HG03045 (cell line): ENCODE data around the gene TFIP11.

Experiments
- ATAC-seq: cut with Tn5 transposase; IDR thresholded peaks from one replicate; pipeline ENCODE4 v1.9.1; 2021; ENCODE audit warnings: mild to moderate bottlenecking, moderate library complexity; ENCODE audit not compliant: unreplicated experiment

Gene TFIP11

GRCh38 chr22:26450453-26451185, 61.7 kb downstream of the TFIP11 start:
- ATAC-seq, result no peak

- ATAC-seq, result no peak
Observed at GRCh38 chr22:26448941-26449340, 63.3 kb downstream of the TFIP11 start.

- ATAC-seq, result no peak
Observed at GRCh38 chr22:26448334-26448733, 63.9 kb downstream of the TFIP11 start.

GRCh38 chr22:26447584-26448329, 64.5 kb downstream of the TFIP11 start:
- no peak for ATAC-seq

GRCh38 chr22:26446808-26447515, 65.3 kb downstream of the TFIP11 start:
- no peak for ATAC-seq

GRCh38 chr22:26445577-26446275, 66.5 kb downstream of the TFIP11 start:
- no peak for ATAC-seq

GRCh38 chr22:26444777-26445176, 67.5 kb downstream of the TFIP11 start:
- no peak for ATAC-seq

GRCh38 chr22:26443901-26444690, 68.2 kb downstream of the TFIP11 start:
- ATAC-seq, result no peak

- ATAC-seq, result no peak
Observed at GRCh38 chr22:26442086-26442756, 70.1 kb downstream of the TFIP11 start.
